DLD1 (cell line): Measurements from ENCODE around the gene UBE2O.

Experiments used
- in situ Hi-C: cut with HindIII; loops from 2 replicates; pipeline ENCODE4 v1.10.0; 2017; ENCODE audit warnings: low sequenced_read_pairs

UBE2O gene

GRCh38 chr17:76468634-76469010, 15.7 kb upstream of the UBE2O start:
- in situ Hi-C loops = no loop called here

GRCh38 chr17:76467809-76468633, 15.1 kb upstream of the UBE2O start:
- in situ Hi-C loops = no loop called here

DNA sequence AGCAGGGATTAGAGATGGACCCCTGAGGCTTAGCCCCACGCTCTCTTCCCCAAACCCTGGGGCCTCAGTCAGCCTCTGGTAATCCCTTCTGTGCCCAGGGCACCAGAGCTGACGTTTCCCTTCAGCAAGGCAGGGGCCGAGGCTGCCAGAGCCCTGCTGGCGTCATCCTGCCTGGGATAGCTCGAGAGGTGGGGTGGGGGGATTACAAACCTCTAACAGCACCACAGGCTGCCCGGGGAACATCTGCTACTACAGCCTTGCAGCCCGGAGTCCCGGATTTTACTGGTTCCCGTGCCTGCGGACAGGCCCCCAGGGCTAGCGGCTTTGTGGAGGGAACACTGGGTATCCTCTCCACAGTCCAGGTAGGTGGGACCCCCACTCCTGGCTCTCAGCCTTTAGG, 14.4 kb upstream of the UBE2O start, which contains the start of gene AANAT:
TSS of gene AANAT (plus strand) at position 238 of the 400 bp plus-strand sequence. CDS start 1,144 bp downstream, outside the sequence.
- in situ Hi-C loops = no loop called here

DNA sequence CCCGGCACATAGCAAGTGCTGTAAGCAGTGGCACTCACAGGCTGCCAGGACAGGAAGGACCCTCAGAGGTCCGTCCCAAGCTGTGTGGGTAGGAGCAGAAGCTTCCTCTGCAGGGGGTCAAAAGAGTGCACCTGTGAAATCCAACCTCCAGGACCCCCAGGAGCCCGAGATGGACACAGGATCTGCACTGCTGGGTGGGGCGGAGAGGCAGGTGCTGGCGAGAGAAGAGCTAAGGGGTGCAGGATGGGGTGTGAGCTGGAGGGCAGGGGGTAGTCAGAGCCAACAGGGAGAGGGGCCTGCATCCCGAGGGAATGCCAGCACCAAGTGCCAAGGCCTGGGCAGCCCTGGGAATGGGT, 13.8 kb upstream of the UBE2O start:
- in situ Hi-C loops = no loop called here

GRCh38 chr17:76462556-76463290, 9.8 kb upstream of the UBE2O start:
- in situ Hi-C loops = no loop called here

GRCh38 chr17:76461765-76462555, 9.0 kb upstream of the UBE2O start:
- in situ Hi-C loops = no loop called here

- in situ Hi-C loops = no loop called here
Measured at GRCh38 chr17:76459674-76460073, 6.7 kb upstream of the UBE2O start.

DNA sequence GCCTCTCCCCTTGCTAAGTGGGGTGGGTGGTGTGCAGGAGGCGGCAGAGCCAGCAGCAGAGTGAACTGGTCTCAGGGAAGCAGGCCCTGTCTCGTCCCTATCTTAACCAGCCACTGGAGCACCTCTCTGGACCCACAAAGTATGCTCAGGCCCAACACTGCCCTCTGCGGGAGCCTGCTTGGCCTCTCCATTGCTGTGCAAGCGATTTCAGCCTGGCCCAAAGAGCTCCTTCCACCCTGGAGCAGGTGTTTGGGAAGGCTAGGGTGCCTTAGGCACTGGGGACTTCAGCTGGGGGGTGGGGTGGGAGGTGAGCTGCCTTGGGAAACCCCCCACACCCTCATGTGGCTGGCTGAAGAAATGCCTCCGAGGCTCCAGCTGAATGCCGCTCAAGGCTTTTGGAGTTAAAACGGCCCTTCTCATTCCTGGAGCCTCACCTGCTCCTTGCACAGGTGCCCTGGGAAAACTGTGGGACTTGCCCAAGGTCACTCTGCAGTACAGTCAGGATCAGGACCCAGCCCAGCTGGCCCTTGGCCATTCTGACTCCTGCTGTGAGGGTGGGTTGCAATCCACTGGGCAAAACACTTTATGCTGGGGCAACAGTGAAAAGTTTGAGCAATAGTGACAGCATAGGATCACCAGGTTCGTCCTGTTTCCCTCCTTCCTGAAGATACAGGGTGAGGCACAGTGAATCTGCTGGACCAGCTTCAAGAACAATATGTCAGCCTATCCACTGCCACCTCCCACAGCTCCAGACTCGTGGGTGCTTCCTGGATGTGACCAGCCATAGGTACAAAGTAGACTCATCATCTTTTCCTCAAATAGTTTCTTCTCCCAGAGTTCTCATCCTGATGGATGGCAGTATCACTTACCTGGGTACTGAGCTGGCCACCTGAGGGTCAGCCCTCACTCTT, 5.9 kb upstream of the UBE2O start:
- in situ Hi-C loops = no loop called here

DNA sequence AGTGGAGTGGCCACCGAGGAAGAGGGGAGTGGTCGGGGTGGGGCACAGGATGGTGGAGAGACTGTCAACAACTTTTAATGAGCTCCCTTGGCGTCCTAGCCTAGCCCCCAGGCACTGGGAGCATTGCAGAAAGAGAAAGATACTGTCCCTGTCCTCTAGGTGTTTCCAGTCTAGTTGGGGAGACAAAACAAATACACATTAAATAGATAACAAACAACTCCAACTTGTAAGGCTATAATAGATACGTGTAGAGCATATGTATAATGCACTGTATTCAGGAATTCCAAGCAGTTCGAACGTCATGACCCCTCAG, 435 bp upstream of the UBE2O start:
- in situ Hi-C loops = no loop called here

- in situ Hi-C loops = no loop called here
Measured at GRCh38 chr17:76452127-76452659, 759 bp downstream of the UBE2O start.

DNA sequence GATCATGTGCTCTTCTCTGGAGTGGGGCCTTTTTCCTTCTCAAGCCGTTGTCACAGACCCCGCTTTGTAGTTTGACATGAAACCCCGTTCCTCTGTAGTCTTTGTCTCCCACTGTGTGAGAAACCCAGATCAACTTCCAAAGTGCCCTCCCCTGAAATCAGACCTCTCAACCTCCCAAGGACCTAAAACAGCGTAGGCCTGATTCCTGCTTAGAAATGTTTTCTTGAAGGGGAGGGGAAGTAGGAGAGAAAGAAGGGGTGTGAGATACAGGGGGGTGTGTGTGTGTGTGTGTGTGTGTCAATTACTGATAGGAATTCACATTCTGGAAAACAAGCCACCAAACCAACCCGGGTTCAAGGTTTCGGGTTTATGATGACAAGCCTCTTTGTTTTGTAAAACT, 1.4 kb downstream of the UBE2O start:
- in situ Hi-C loops = no loop called here

- in situ Hi-C loops = loop anchor here (25.0 kb wide), 2 partner anchors 112 to 237 kb away; no protein-coding TSS in a partner anchor
Measured at GRCh38 chr17:76449126-76449525, 3.8 kb downstream of the UBE2O start.

DNA sequence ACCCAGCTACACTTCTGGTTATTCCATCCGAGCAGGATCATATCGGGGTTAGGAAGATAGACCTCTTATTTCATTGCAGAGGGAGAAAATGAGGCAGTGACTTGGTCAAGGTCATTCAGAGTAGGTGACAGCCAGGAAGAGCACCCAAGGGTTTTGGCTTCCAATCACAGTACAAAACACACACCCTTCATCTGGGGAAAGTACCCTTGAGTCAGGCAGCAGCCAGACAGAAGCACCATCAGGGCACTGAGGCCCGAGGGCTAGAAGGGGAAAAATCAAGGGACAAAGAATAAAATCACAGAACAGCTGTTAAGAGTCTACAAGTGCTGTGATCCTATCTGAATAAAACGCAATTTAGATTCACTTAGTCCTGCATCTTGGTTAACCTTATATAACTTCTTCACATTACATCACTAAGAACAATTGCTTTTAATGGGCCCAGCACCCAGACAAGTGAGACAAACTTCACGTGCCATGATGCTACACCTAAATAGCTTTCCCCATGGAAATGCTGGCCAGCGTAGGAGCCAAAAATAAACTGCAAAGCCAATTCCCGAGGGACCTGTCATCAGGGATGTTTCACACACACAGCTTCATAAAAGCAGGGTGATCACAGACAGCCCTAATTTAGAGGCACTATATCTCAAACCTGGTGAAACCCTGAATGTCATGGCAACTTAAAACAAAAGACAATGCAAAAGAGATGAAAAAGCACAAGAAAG, 4.9 kb downstream of the UBE2O start:
- in situ Hi-C loops = loop anchor here (25.0 kb wide), 2 partner anchors 111 to 236 kb away; no protein-coding TSS in a partner anchor

- in situ Hi-C loops = loop anchor here (25.0 kb wide), 2 partner anchors 109 to 234 kb away; no protein-coding TSS in a partner anchor
Measured at GRCh38 chr17:76446449-76447231, 6.3 kb downstream of the UBE2O start.

DNA sequence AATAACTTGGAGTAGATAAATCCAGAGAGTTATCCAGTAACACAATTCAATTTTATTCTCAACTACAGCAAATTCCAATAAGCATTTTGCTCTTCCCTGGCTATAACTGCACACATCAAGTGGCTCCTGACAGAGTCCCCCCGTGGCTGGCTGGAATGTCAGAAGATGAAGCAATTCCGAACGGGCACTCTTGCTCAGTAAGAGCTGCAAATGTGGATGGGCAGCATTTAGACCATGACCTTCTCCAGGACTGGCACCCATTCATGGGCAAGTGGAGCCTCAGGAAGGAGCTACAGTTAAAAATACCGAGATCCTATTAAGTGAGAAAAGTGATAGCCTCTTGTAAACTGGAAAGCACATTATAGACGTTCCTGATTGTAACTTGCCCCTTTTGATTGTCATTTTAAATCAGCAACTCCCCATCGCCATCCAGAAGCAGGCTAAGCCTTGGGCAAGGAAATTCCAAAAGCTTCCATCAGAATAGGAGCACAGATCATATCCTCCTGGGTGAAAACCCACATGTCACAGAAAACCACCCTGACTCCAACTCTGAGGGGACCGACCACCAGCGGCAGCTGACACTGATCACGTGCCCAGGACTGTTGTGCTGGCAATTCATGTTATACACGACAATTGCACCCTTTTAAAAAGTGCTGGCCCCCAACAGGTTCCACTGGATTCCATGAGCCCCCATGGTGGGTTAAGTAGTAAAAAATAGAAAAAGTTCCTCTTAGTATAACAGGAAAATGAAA, 7.1 kb downstream of the UBE2O start:
- in situ Hi-C loops = loop anchor here (25.0 kb wide), 2 partner anchors 109 to 234 kb away; no protein-coding TSS in a partner anchor

- in situ Hi-C loops = loop anchor here (25.0 kb wide), 2 partner anchors 107 to 232 kb away; no protein-coding TSS in a partner anchor
Measured at GRCh38 chr17:76444518-76445311, 8.2 kb downstream of the UBE2O start.
